ENCODE measurements around the gene KANTR. TPM values are rescaled to one million over a fixed set of nuclear protein-coding genes. Genes with fewer than 3 reads are reported as not detected.

The KANTR gene
- total and polyA plus RNA-seq, 9 of the 15 experiments (the other 6 are each of a cell fraction or from before 2014, with no cell fraction given), result 1.0 to 5.7 (median 3.4) TPM

DNA sequence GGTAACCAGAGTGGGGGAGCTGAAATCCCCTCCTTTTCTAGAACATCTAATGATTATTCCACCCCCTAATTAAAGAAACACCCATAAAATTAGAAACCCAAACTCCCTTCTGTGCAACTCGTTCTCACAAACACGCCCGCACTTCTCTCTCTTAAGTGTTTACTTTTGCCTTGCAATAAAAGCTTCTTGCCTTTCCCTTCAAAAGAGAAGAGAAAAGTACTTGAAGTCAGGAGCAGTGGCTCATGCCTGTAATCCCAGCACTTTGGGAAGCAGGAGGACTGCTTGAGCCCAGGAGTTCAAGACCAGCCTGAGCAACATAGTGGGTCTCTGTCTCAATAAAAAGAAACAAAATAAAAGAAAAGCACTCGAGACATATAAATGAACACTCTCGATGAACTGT is 48.9 kb upstream of the KANTR start:
- ATAC-seq, result no peak
- CTCF ChIA-PET (ENCODE audit: low intra/inter-chr PET ratio), result no interaction called here

More for the DNA sequence above, 48.9 kb upstream of the KANTR start:
- no peaks in the 10 kb centered on the region for H3K36me3 ChIP-seq (ENCODE audit: control insufficient read depth, insufficient read depth, low read length)
- no peak overlapping the region for H3K4me2 ChIP-seq (ENCODE audit: insufficient read depth, low read length)
- in situ Hi-C loops (cut with MboI), result no loop called here
- intact Hi-C loops (cut with micrococcal nuclease), result no loop called here
- POLR2A ChIA-PET, result no interaction called here
- no peaks in the 10 kb centered on the region for H3K9me3 ChIP-seq (replicated peaks; ENCODE audit: control insufficient read depth, insufficient read depth, low read depth, low read length)
- BruUV-seq (replicated peaks), result no TSS peak
- 5% methylated on average over 5 of the region's 5 CpGs for WGBS (ENCODE audit: insufficient coverage, low coverage, missing lambda C conversion rate)
- no peaks in the 10 kb centered on the region for H3K79me2 ChIP-seq (ENCODE audit: control insufficient read depth, insufficient read depth, low read length)
- H3K27ac ChIP-seq (ENCODE audit: extremely low read depth, low read depth, low read length), result no peak overlapping the region
- H3K4me3 ChIP-seq, result no peak overlapping the region
- DNase-seq (ENCODE audit: extremely low read depth in 1 of 4, low spot score in 3 of 4), result no peak
- FAIRE-seq, result no peak
- H2AFZ ChIP-seq (ENCODE audit: low read depth, low read length), result no peak overlapping the region
- H3K9me1 ChIP-seq (ENCODE audit: control insufficient read depth, insufficient read depth, low read length), result no peaks in the 10 kb centered on the region
- H3K27me3 ChIP-seq (ENCODE audit: control insufficient read depth in 2 of 2, insufficient read depth in 2 of 2, low read length in 2 of 2), result peaks cover 0 to 9% of the 10 kb centered on the region in 2 experiments; a peak in 1 of 5 replicates
- no peaks in the 10 kb centered on the region for H4K20me1 ChIP-seq (replicated peaks; ENCODE audit: control insufficient read depth, insufficient read depth, low read length)
- no peaks in the 10 kb centered on the region for H3K4me1 ChIP-seq (replicated peaks in 1 of 2; ENCODE audit: control insufficient read depth in 2 of 2, insufficient read depth in 2 of 2, low read length in 2 of 2)
- TF ChIP-seq CC2D1A (IDR thresholded peaks at IDR 0.05) (no peak), SAFB (IDR thresholded peaks at IDR 0.05; ENCODE audit: borderline replicate concordance, low read depth, low read length) (no peak), MAFG (tag; conservative IDR thresholded peaks at IDR 0.05) (no peak), HNRNPH1 (optimal IDR thresholded peaks at IDR 0.05; ENCODE audit: low read depth, low read length) (no peak), POLR2B (IDR thresholded peaks at IDR 0.05; ENCODE audit: low read depth, partially characterized antibody) (no peak), ZNF668 (CRISPR knock-in tag; IDR thresholded peaks at IDR 0.05) (no peak), NCOA1 (IDR thresholded peaks at IDR 0.05; ENCODE audit: low read depth) (no peak), ZNF121 (CRISPR knock-in tag; conservative IDR thresholded peaks at IDR 0.05) (no peak), HDAC8 (tag; IDR thresholded peaks at IDR 0.05) (no peak), PYGO2 (tag; IDR thresholded peaks at IDR 0.05) (no peak), TCF3 (CRISPR knock-in tag; IDR thresholded peaks at IDR 0.05) (no peak), RFX7 (CRISPR knock-in tag; IDR thresholded peaks at IDR 0.05) (no peak), IRF2 (CRISPR knock-in tag; IDR thresholded peaks at IDR 0.05) (no peak), BRF1 (IDR thresholded peaks at IDR 0.05; ENCODE audit: borderline replicate concordance, extremely low read depth, insufficient read length) (no peak)
- TF ChIP-seq, protein P1, sequence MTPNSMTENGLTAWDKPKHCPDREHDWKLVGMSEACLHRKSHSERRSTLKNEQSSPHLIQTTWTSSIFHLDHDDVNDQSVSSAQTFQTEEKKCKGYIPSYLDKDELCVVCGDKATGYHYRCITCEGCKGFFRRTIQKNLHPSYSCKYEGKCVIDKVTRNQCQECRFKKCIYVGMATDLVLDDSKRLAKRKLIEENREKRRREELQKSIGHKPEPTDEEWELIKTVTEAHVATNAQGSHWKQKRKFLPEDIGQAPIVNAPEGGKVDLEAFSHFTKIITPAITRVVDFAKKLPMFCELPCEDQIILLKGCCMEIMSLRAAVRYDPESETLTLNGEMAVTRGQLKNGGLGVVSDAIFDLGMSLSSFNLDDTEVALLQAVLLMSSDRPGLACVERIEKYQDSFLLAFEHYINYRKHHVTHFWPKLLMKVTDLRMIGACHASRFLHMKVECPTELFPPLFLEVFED (CRISPR knock-in tag; conservative IDR thresholded peaks at IDR 0.05), result no peak
- TF ChIP-seq, protein P2, sequence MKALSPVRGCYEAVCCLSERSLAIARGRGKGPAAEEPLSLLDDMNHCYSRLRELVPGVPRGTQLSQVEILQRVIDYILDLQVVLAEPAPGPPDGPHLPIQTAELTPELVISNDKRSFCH (CRISPR knock-in tag; IDR thresholded peaks at IDR 0.05), result no peak
- TF ChIP-seq, protein P2 (tag; IDR thresholded peaks at IDR 0.05), result no peak
- H3K9ac ChIP-seq (ENCODE audit: insufficient read depth in 1 of 2, low read depth in 2 of 2, low read length in 2 of 2), result no peak overlapping the region

All from K562 (cell line).